Lower lobe of right lung (tissue), 2 donors: ENCODE results near the gene PI4KB. TPM values are rescaled to one million over a fixed set of nuclear protein-coding genes. Genes with fewer than 3 reads are reported as not detected.

Source experiments
- ATAC-seq, 2 donors: fragments of 200-7000 bp; cut with Tn5 transposase; one replicate each; pipeline ENCODE4 v1.9.1; 2020 to 2022; ENCODE audit warnings: mild to moderate bottlenecking in 2 of 2, moderate library complexity in 2 of 2
- DNase-seq: peaks from one replicate; pipeline ENCODE4 v3.0.0-alpha.2; 2020
- H3K27ac ChIP-seq: fragments of 200-600 bp; one replicate; pipeline ENCODE4 v1.8.0; 2022
- H3K27me3 ChIP-seq: fragments of 200-600 bp; one replicate; pipeline ENCODE4 v1.8.0; 2022; ENCODE audit warnings: low read depth
- H3K36me3 ChIP-seq: fragments of 200-600 bp; one replicate; pipeline ENCODE4 v1.8.0; 2022; ENCODE audit warnings: mild to moderate bottlenecking
- H3K4me1 ChIP-seq: fragments of 200-600 bp; one replicate; pipeline ENCODE4 v1.8.0; 2022
- H3K4me3 ChIP-seq: fragments of 200-600 bp; one replicate; pipeline ENCODE4 v1.8.0; 2022; ENCODE audit warnings: mild to moderate bottlenecking
- H3K9me3 ChIP-seq: fragments of 200-600 bp; one replicate; pipeline ENCODE4 v1.8.0; 2022
- CTCF ChIP-seq: fragments of 200-600 bp; IDR thresholded peaks from one replicate; pipeline ENCODE4 v1.8.0; 2022; ENCODE audit warnings: antibody characterized with exemption, mild to moderate bottlenecking
- intact Hi-C: fragments of 100-400 bp; cut with DNase I; formaldehyde crosslinking; loops from one replicate; pipeline ENCODE4 v1.11.0; 2022
- long read RNA-seq: library from polyadenylated mRNA; unstranded; transcript quantifications from one replicate; pipeline ENCODE4 v2.0.0, GENCODE V29; 2021
- total RNA-seq: library from RNA; stranded (reverse); fragmentation: NEBNext Ultra II Directional; extraction: Animal tissue kit (Norgen Biotek cat#: 25700); gene quantifications from one replicate; pipeline ENCODE4 v1.2.1, GENCODE V29; 2021
- donor health status: DM: no; HTN: yes; CAD: no; lungs with severe emphysema.

The PI4KB gene
- 66.0 TPM for total RNA-seq
- long read RNA-seq, transcript PI4KB-203 (11 exons, 3,934 nt): major isoform, 14 of 171 reads
- long read RNA-seq, partial matches to known transcripts: 129 of 171 reads
- long read RNA-seq, other reads (novel, unspliced or antisense): 22 of 171 reads

- DNase-seq (peak; percentile 91), ATAC-seq (peak; percentile 98)
- intact Hi-C loops: no loop called here
- Histone ChIP-seq H3K4me3 (peak within 1 kb of the TSS; percentile 86), H3K4me1 (peaks cover 34% of the 10 kb centered on the region), H3K36me3 (peaks cover 22% of the 10 kb centered on the region), H3K9me3 (no peaks in the 10 kb centered on the region), H3K27me3 (no peaks in the 10 kb centered on the region), H3K27ac (peak within 1 kb of the TSS; percentile 97)
- no peak for TF ChIP-seq CTCF
Observed at GRCh38 chr1:151327223-151327902, at the start of gene PI4KB. PI4KB (minus strand) TSS chr1:151327416; CDS start chr1:151316481, 10,935 bp downstream.

- no peak overlapping the region for H3K27ac ChIP-seq
- H3K4me3 ChIP-seq: no peak overlapping the region
- H3K36me3 ChIP-seq: peaks cover 14% of the 10 kb centered on the region
- ATAC-seq: no peak
- intact Hi-C loops: no loop called here
- DNase-seq: no peak
- no peaks in the 10 kb centered on the region for H3K27me3 ChIP-seq
- H3K9me3 ChIP-seq: no peaks in the 10 kb centered on the region
- no peak for TF ChIP-seq CTCF
- H3K4me1 ChIP-seq: peaks cover 45% of the 10 kb centered on the region
Observed at GRCh38 chr1:151373196-151373595, 46.0 kb upstream of the PI4KB start.

- H3K27me3 ChIP-seq: no peaks in the 10 kb centered on the region
- H3K36me3 ChIP-seq: peaks cover 23% of the 10 kb centered on the region
- DNase-seq (peak; percentile 89), ATAC-seq (peak; percentile 86 to 89)
- H3K4me3 ChIP-seq: peak within 1 kb of the TSS; percentile 70
- peaks cover 49% of the 10 kb centered on the region for H3K4me1 ChIP-seq
- H3K27ac ChIP-seq: peak within 1 kb of the TSS; percentile 77
- TF ChIP-seq CTCF: no peak
- intact Hi-C loops: no loop called here
- H3K9me3 ChIP-seq: no peaks in the 10 kb centered on the region
Observed at GRCh38 chr1:151372058-151372934, 45.1 kb upstream of the PI4KB start, which contains the start of gene SELENBP1. SELENBP1 (minus strand) TSS chr1:151372705; CDS start chr1:151372641, 64 bp downstream.

GRCh38 chr1:151371370-151372057 is 44.3 kb upstream of the PI4KB start:
- Histone ChIP-seq H3K36me3 (peaks cover 31% of the 10 kb centered on the region), H3K9me3 (no peaks in the 10 kb centered on the region), H3K27ac (peak overlapping the region; percentile 77), H3K4me3 (peak overlapping the region; percentile 70), H3K27me3 (no peaks in the 10 kb centered on the region), H3K4me1 (peaks cover 49% of the 10 kb centered on the region)
- DNase-seq: peak; percentile 87
- TF ChIP-seq CTCF: no peak
- peak; percentile 90 to 92 for ATAC-seq
- intact Hi-C loops: no loop called here
